Gastroesophageal sphincter (tissue), 4 donors: ENCODE results near the gene ERAL1. TPM values are rescaled to one million over a fixed set of nuclear protein-coding genes. Genes with fewer than 3 reads are reported as not detected.
"Not testable (repeated sequence)": the region's sequence is repeated elsewhere in the genome, so short reads cannot be mapped to it uniquely, and the experiment has no call there.

Experiments
- ATAC-seq: fragments of 150-250 bp; one replicate; pipeline ENCODE4 v1.9.1; 2016; ENCODE audit warnings: mild to moderate bottlenecking, moderate library complexity
- H3K27ac ChIP-seq, 4 donors: fragments of 200-600 bp; sonication (generic) in 3 of 4; 1 replicate in 3 of 4; 2 replicates in 1 of 4; pipeline ENCODE4 v1.5.1; 2016 to 2019
- H3K27me3 ChIP-seq: fragments of 200-600 bp; sonication (generic); one replicate; pipeline ENCODE4 v1.5.1; 2019
- H3K36me3 ChIP-seq, 2 donors: fragments of 200-600 bp; sonication (generic); one replicate each; pipeline ENCODE4 v1.5.1; 2019; ENCODE audit warnings: control low read depth in 1 of 2
- H3K4me1 ChIP-seq, 3 donors: fragments of 200-600 bp; sonication (generic); 1 replicate in 2 of 3; 2 replicates in 1 of 3; pipeline ENCODE4 v1.5.1; 2016 to 2019; ENCODE audit warnings: control low read depth in 2 of 3
- H3K4me3 ChIP-seq, 2 donors: fragments of 200-600 bp; sonication (generic); one replicate each; pipeline ENCODE4 v1.5.1; 2019; ENCODE audit warnings: mild to moderate bottlenecking in 1 of 2, moderate library complexity in 1 of 2
- H3K9me3 ChIP-seq, 3 donors: fragments of 200-600 bp; sonication (generic); one replicate each; pipeline ENCODE4 v1.5.1; 2017 to 2019; ENCODE audit warnings: control low read depth in 2 of 3
- CTCF ChIP-seq, 4 experiments: fragments of 200-600 bp in 2 of 4; fragments of 450-650 bp in 2 of 4; sonication (generic) in 1 of 4; IDR thresholded peaks; one replicate each; pipeline ENCODE4 v1.5.1; 2017 to 2019; ENCODE audit warnings: antibody characterized with exemption in 4 of 4, mild to moderate bottlenecking in 2 of 4, moderate library complexity in 2 of 4
- EP300 ChIP-seq: sonication (generic); formaldehyde crosslinking; IDR thresholded peaks from one replicate; pipeline ENCODE4 v1.6.1; 2017; ENCODE audit warnings: antibody characterized with exemption, mild to moderate bottlenecking
- POLR2A ChIP-seq, 2 donors: fragments of 450-650 bp; IDR thresholded peaks; one replicate each; pipeline ENCODE4 v1.6.1; 2017; ENCODE audit warnings: antibody characterized with exemption in 2 of 2, mild to moderate bottlenecking in 2 of 2, moderate library complexity in 1 of 2
- POLR2AphosphoS5 ChIP-seq: sonication (generic); formaldehyde crosslinking; IDR thresholded peaks from one replicate; pipeline ENCODE4 v1.6.1; 2017; ENCODE audit warnings: antibody characterized with exemption
- WGBS, 2 donors: methylation state at CpG; one replicate each; pipeline ENCODE4 v1.1.5; 2018; ENCODE audit warnings: low coverage in 1 of 2; 5-methylcytosine and 5-hydroxymethylcytosine counted together
- total RNA-seq, 4 donors: library from RNA; depleted of rRNA; stranded (reverse); fragments of >200 nt; gene quantifications; one replicate each; pipeline ENCODE4 v1.1.0, GENCODE V29; 2016

The ERAL1 gene
- total RNA-seq, 4 donors from 2014 or later, result 25.8 to 48.3 (median 29.2) TPM

DNA sequence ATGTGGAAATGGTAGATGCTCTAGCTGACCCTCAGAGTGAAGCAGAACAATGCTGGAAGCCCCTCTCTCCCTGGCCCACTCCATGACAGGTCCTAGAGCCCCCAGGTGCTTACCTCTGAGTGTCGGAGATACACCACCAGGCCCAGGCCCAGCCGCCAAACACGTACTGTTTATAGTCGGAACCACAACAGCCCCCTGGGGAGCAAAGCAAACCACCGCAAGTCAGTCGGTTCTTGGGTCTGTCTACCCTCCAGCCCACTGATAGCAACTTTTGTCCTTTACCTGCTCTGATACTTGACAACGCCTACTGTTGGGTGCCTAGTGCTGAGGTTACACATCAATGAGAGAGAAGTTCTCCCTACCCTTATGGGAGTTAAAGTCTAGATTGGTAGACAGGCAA is 34.0 kb downstream of the ERAL1 start:
- Histone ChIP-seq H3K9me3 (no peaks in the 10 kb centered on the region), H3K4me1 (peaks cover 0 to 38% (median 0%) of the 10 kb centered on the region in 3 donors), H3K27me3 (no peaks in the 10 kb centered on the region), H3K4me3 (no peak overlapping the region), H3K27ac (no peak overlapping the region), H3K36me3 (peaks cover 0 to 55% of the 10 kb centered on the region in 2 donors)
- no peak for TF ChIP-seq POLR2A (IDR thresholded peaks at IDR 0.05)
- TF ChIP-seq EP300, result no peak
- TF ChIP-seq POLR2AphosphoS5, result no peak
- TF ChIP-seq CTCF (IDR thresholded peaks at IDR 0.05), result no peak
- 89% methylated on average over 4 of the region's 7 CpGs; no CpG with 5 or more reads in 1 of the 2 donors for WGBS, 2 donors
- ATAC-seq, result no peak

- H3K36me3 ChIP-seq, result peaks cover 0 to 43% of the 10 kb centered on the region in 2 donors
- ATAC-seq, result no peak
- H3K9me3 ChIP-seq, result no peaks in the 10 kb centered on the region
- WGBS, 2 donors, result 47 to 85% methylated on average over 2 to 3 of the region's 5 CpGs
- TF ChIP-seq EP300 (no peak), POLR2A (IDR thresholded peaks at IDR 0.05) (no peak), POLR2AphosphoS5 (no peak), CTCF (IDR thresholded peaks at IDR 0.05) (no peak)
- H3K4me3 ChIP-seq, result no peak overlapping the region
- no peaks in the 10 kb centered on the region for H3K27me3 ChIP-seq
- H3K4me1 ChIP-seq, result peaks cover 0 to 44% (median 0%) of the 10 kb centered on the region in 3 donors
- peak overlapping the region in 3 of 4 donors; percentile 4 to 40 (median 18) for H3K27ac ChIP-seq
These were observed 35.2 kb downstream of the ERAL1 start for GRCh38 chr17:28889996-28890395.

GRCh38 chr17:28891201-28891600 is 36.4 kb downstream of the ERAL1 start:
- WGBS, 2 donors, result no CpG with 5 or more reads among the region's 1 CpG
- ATAC-seq, result no peak
- H3K36me3 ChIP-seq, result peaks cover 0 to 31% of the 10 kb centered on the region in 2 donors
- no peaks in the 10 kb centered on the region for H3K9me3 ChIP-seq
- peak overlapping the region in 1 of 4 donors; percentile 5 for H3K27ac ChIP-seq
- peaks cover 0 to 54% (median 5%) of the 10 kb centered on the region in 3 donors for H3K4me1 ChIP-seq
- TF ChIP-seq POLR2AphosphoS5 (no peak), EP300 (no peak), CTCF (IDR thresholded peaks at IDR 0.05) (no peak), POLR2A (IDR thresholded peaks at IDR 0.05) (no peak)
- no peaks in the 10 kb centered on the region for H3K27me3 ChIP-seq
- H3K4me3 ChIP-seq, result no peak overlapping the region

- no peaks in the 10 kb centered on the region for H3K27me3 ChIP-seq
- no peak for TF ChIP-seq EP300
- no peak for TF ChIP-seq POLR2AphosphoS5
- TF ChIP-seq CTCF (IDR thresholded peaks at IDR 0.05), result no peak
- no peak for TF ChIP-seq POLR2A (IDR thresholded peaks at IDR 0.05)
- peaks cover 0 to 23% of the 10 kb centered on the region in 2 donors for H3K36me3 ChIP-seq
- H3K4me3 ChIP-seq, result no peak overlapping the region
- H3K9me3 ChIP-seq, result no peaks in the 10 kb centered on the region
- no peak for ATAC-seq
- H3K27ac ChIP-seq, result peak overlapping the region in 1 of 4 donors; percentile 10
- 60 to 96% methylated on average over 1 to 4 of the region's 4 CpGs for WGBS, 2 donors
- peaks cover 0 to 62% (median 5%) of the 10 kb centered on the region in 3 donors for H3K4me1 ChIP-seq
These were observed 37.2 kb downstream of the ERAL1 start for GRCh38 chr17:28892024-28892423.

GRCh38 chr17:28893248-28894183 is 38.7 kb downstream of the ERAL1 start:
- H3K36me3 ChIP-seq, result peaks cover 0 to 10% of the 10 kb centered on the region in 2 donors
- peaks cover 0 to 71% (median 11%) of the 10 kb centered on the region in 3 donors for H3K4me1 ChIP-seq
- peak overlapping the region in 3 of 4 donors; percentile 39 to 53 (median 43) for H3K27ac ChIP-seq
- not testable (repeated sequence) for ATAC-seq, H3K27me3 ChIP-seq, H3K9me3 ChIP-seq, H3K4me3 ChIP-seq
- WGBS, 2 donors, result 75 to 80% methylated on average over 11 to 14 of the region's 16 CpGs
